Measurements from ENCODE around the gene KIAA1549. TPM values are rescaled to one million over a fixed set of nuclear protein-coding genes. Genes with fewer than 3 reads are reported as not detected.
A peak's percentile ranks its signal among the peaks of the same experiment; 100 is the strongest.

The KIAA1549 gene
- total RNA-seq, 1 donor from 2014 or later: 5.8 TPM

GRCh38 chr7:138954545-138955475 is 26.4 kb downstream of the KIAA1549 start:
- no peaks in the 10 kb centered on the region for H3K27me3 ChIP-seq (ENCODE audit: control insufficient read depth, insufficient read depth, low read length)

GRCh38 chr7:138952791-138953190 is 28.4 kb downstream of the KIAA1549 start:
- Histone ChIP-seq H3K27me3 (ENCODE audit: control insufficient read depth, insufficient read depth, low read length) (no peaks in the 10 kb centered on the region), H3K36me3 (ENCODE audit: control insufficient read depth, insufficient read depth, low read length) (no peaks in the 10 kb centered on the region), H3K4me3 (ENCODE audit: low read depth, low read length) (no peak overlapping the region)
- no peak for DNase-seq (ENCODE audit: low read depth)
- TF ChIP-seq, protein P1, sequence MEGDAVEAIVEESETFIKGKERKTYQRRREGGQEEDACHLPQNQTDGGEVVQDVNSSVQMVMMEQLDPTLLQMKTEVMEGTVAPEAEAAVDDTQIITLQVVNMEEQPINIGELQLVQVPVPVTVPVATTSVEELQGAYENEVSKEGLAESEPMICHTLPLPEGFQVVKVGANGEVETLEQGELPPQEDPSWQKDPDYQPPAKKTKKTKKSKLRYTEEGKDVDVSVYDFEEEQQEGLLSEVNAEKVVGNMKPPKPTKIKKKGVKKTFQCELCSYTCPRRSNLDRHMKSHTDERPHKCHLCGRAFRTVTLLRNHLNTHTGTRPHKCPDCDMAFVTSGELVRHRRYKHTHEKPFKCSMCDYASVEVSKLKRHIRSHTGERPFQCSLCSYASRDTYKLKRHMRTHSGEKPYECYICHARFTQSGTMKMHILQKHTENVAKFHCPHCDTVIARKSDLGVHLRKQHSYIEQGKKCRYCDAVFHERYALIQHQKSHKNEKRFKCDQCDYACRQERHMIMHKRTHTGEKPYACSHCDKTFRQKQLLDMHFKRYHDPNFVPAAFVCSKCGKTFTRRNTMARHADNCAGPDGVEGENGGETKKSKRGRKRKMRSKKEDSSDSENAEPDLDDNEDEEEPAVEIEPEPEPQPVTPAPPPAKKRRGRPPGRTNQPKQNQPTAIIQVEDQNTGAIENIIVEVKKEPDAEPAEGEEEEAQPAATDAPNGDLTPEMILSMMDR (IDR thresholded peaks at IDR 0.05; ENCODE audit: insufficient read depth, low read length, poor library complexity, severe bottlenecking): no peak

More at GRCh38 chr7:138954545-138955475, 26.4 kb downstream of the KIAA1549 start:
- DNase-seq (ENCODE audit: low read depth): no peak
- TF ChIP-seq, protein P1 (IDR thresholded peaks at IDR 0.05; ENCODE audit: insufficient read depth, low read length, poor library complexity, severe bottlenecking): no peak
- Histone ChIP-seq H3K4me3 (ENCODE audit: low read depth, low read length) (no peak overlapping the region), H3K36me3 (ENCODE audit: control insufficient read depth, insufficient read depth, low read length) (no peaks in the 10 kb centered on the region)

GRCh38 chr7:138951953-138952352 is 29.2 kb downstream of the KIAA1549 start:
- TF ChIP-seq, protein P1 (IDR thresholded peaks at IDR 0.05; ENCODE audit: insufficient read depth, low read length, poor library complexity, severe bottlenecking): no peak
- H3K4me3 ChIP-seq (ENCODE audit: low read depth, low read length): no peak overlapping the region
- peak; percentile 56 for DNase-seq (ENCODE audit: low read depth)
- no peaks in the 10 kb centered on the region for H3K27me3 ChIP-seq (ENCODE audit: control insufficient read depth, insufficient read depth, low read length)
- H3K36me3 ChIP-seq (ENCODE audit: control insufficient read depth, insufficient read depth, low read length): no peaks in the 10 kb centered on the region

DNA sequence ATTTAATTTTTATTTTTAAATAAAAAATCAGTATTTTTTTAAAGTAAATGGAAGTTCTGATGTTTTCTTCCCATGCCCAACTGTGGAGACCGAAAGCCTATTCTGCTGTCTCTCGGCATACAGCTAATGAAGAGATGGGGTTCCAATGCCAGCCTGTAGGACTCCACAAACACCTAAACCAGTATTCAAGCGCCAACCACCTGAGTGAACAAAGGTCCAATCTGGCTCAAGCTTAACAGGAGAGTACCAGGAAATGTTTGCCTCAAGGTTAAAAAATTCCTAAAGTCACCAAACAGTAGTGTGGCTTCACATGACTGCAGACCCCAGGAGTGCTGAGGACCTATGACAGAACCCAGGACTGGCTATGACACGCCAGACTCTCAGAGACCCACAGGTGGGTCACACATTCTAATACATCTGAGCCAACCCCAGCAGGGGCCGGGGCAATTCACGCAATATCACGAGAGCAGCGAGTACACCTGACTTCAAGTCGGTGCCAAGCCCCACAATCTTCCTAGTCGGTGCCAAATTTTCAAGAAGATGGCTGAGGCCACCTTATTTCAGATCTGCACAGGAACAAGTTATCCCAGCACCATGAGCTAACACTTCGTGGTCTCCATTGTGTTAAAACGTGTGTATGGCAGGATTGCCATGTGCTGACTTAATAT is 31.6 kb downstream of the KIAA1549 start:
- DNase-seq (ENCODE audit: low read depth): no peak
- no peak overlapping the region for H3K4me3 ChIP-seq (ENCODE audit: low read depth, low read length)

DNA sequence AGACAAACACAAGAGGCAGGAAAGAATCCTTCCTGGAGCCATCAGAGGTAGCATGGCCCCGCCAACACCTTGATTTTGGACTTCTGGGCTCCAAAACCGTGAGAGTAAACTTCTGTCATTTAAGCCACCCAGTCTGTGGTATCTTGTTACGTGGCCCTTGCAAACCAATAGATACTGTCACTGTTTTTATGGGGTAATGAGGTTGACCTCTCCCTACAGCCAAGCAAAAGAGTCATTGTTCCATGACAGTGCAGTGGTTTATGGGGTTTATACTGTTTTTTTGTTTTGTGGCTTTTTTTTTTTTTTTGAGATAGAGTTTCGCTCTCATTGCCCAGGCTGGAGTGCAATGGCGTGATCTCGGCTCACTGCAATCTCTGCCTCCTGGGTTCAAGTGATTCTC is 32.8 kb downstream of the KIAA1549 start:
- Histone ChIP-seq H3K4me3 (ENCODE audit: low read depth, low read length) (no peak overlapping the region), H3K36me3 (ENCODE audit: control insufficient read depth, insufficient read depth, low read length) (no peaks in the 10 kb centered on the region), H3K27me3 (ENCODE audit: control insufficient read depth, insufficient read depth, low read length) (no peaks in the 10 kb centered on the region)
- TF ChIP-seq, protein P1 (IDR thresholded peaks at IDR 0.05; ENCODE audit: insufficient read depth, low read length, poor library complexity, severe bottlenecking): no peak
- DNase-seq (ENCODE audit: low read depth): no peak

More for the DNA sequence above, 31.6 kb downstream of the KIAA1549 start:
- Histone ChIP-seq H3K36me3 (ENCODE audit: control insufficient read depth, insufficient read depth, low read length) (no peaks in the 10 kb centered on the region), H3K27me3 (ENCODE audit: control insufficient read depth, insufficient read depth, low read length) (no peaks in the 10 kb centered on the region)
- TF ChIP-seq, protein P1 (IDR thresholded peaks at IDR 0.05; ENCODE audit: insufficient read depth, low read length, poor library complexity, severe bottlenecking): no peak
